NAMALWA (cell line): ENCODE results near the gene THY1.
"Not testable (repeated sequence)": the region's sequence is repeated elsewhere in the genome, so short reads cannot be mapped to it uniquely, and the experiment has no call there.

Source experiments
- DNase-seq: peaks from one replicate; pipeline ENCODE4 v3.0.0-alpha.2; 2015; ENCODE audit warnings: low spot score

Gene THY1

DNA sequence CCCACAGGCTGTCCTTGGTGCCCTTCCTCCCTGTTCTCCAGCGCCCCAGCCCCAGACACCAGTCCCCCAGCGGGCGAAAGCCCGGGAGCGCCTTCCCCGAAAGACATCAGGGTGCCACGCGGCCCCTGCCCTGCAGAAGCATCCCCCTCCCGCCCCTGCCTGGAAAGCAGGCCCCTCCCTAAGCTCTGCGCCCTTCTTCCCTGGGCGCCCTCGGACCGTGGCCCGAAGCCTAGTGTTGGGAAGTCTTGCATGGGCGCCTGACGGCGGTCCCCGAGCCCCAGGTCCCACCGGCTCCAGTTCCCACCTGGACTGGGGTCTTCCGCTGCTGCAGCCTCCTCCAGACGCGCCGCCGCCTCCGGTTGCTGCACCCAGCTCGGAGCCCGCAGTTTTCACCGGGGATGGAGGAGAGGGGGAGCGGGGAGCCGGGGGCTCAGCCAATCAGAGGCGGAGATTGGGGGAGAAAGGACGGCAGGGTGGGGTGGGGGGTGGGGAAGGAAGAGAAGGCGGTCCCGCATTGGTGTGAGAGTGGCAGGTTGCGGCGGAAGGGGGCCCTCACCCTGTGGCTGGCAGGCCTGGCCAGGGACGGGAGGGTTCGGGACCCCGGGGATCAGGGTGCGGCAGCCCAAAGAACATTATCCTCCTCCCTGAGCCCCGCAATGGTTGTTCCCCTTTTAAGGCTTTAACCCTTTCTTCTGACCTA lies at the start of gene THY1:
Gene THY1 (minus strand): TSS at position 364 of the 700 bp plus-strand sequence. CDS start 2,267 bp downstream, outside the sequence.
- no peak for DNase-seq

DNA sequence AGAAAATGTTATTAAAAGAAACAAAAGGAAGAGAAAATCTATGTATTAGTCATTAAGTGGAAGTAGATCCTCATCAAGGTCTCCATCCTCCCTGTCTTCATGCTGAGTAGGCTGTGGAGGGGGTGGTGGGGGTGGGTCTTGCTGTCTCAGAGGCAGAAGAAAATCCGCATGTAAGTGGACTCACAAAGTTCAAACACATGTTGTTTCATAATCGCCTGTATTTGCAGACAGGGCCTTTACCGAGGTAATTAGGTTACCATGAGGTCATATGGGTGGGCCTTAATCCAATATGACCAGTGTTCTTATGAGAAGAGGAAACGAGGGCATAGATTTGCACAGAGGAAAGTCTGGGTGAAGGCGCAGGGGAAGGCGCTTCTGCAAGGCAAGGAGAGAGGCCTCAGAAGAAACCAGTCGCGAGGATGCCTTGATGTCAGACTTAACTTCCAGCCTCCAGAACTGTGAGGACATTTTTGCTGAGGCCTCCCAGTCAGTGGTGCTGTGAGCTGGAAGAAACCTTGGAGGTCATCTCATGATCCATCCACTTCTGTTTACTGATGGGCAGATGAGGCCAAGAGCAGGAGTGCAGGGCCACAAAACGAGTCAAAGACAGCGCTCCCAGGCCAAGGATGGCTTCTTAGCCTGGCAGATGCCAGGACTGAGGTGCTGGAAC lies 49.3 kb upstream of the THY1 start:
- DNase-seq = no peak

DNA sequence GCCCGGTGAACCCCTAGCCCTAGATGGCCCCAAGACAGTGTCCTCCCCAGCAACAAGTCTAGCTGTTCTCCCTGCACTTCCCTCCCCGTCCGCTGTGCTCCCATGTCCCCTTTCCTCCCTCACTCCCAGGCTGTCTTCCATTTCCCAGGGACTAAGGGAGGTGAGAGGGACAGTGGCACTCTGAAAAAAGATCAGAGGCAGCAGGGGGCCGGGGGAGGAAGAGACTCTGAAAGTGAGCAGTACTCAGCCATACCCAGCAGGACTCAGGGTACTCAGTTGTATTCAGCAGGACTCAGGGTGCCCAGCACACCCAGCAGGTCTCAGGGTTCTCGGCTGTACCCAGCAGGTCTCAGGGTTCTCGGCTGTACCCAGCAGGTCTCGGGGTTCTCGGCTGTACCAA lies 48.4 kb upstream of the THY1 start:
- DNase-seq = no peak

DNA sequence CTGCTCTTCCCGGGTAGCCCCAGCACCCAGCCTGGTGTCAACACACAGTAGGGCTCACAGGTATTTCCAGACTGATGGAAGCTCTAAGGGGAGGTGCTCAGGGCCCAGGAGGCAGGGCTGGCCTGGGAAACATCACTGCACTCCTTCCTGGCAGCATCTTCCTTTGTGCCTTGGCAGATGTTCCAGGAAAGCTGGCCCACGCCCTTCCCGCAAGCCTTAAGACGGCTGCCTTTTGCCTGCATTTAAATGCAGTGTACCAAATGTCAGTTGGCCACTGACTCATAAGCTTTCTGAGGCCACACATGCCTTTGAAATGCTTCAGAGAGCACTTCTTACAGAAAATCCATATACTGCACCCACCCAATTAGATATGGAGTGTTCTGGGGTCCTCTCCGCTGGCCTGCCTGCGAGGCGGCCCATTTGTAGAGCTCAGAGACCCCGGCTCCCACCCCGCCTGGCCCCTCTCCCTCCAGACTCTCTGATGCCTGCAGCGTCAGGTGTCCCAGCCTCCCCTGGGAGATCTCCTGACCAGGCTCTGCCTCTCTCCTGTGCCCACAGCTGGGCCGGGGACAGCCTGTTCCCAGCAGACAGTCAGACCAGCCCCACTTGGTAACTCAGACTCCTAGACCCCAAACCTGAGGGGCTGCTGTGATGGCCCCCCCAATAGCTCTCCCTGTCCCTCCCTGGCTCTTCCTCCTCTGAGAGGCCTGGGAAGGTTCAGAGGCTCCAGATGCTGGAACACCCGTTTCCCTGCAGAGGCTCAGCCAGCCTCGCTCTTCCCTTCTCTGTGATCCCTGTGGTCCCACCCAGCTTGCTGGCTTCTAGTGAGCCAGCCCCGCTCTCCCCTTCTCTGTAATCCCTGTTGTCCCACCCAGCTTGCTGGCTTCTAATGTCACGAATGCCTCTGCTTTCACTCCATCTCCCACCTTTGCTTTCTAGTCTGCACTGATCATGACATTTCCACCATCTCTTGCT lies 47.6 kb upstream of the THY1 start:
- DNase-seq = no peak

DNA sequence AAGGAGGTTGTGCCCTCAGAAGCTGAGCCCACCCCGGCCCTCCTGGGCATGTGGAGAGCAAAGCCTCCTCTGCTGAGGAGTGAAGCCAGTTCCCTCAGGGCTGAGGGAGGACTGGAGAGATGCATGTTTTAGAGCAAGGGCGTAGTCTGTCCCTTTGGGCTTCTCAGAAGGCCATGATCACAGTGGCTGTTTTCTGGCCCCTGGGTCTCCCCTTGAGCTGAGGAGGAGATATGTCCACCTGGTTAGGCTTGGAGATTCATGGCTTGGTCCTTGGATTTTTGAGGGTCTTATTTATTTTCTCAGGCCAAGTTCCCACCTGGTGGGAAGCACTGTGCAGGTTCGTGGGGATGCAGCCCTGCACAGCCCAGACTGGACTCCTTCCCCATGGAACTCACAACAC lies 46.5 kb upstream of the THY1 start:
- no peak for DNase-seq

DNA sequence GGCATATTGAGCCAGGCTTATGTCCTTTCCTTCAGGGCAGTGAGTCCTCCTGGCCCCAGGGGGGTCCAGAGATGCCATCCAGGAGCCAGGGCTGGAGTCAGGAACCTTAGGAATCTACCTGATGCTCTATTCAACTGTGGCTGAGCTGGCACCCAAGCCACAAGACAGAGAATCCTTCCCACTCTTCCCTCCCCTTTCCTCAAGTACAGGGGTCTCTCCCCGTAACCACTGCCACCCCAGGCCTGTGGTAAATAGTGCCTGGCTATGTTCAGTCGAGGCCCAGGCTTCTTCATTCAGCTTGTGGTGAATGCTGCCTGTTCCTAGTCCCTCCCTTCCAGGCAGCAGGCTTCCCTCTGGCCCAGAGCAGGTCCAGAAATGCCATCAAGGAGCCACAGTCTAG lies 45.5 kb upstream of the THY1 start:
- DNase-seq = no peak

DNA sequence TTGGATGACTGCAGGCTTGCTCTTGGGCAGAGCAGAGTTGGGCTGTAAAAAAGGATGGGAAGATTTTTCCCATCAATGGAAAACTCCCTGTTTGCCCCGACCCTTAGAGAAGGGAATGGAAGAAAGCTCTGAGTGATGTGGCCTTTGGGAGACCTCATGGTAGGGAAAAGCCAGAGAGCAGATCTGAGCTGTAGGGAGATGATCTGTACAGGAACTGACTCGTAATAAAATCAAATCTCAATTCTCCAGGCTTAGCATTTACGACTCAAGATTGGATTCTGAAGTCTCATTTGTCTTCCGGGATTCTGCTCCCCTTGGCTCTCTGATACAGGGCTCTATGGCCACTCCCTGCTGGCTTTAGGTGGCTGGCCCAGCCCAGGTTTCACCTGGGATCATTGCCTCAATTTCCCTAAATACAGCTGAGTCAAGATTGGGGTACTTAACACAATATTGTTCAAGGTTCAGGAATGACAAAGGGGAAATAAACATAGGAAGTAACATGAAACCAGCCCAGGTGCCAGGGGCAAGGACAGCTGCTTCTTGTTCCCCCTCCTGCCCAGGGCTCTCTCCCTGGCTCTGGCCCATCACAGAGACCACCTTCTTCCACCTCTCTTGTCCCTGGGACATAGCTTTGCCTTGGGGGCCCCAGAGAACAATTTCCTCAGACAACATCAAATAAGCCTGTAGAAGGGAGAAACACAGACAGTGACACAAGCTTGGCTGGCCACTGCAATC lies 38.4 kb upstream of the THY1 start:
- DNase-seq = no peak

DNA sequence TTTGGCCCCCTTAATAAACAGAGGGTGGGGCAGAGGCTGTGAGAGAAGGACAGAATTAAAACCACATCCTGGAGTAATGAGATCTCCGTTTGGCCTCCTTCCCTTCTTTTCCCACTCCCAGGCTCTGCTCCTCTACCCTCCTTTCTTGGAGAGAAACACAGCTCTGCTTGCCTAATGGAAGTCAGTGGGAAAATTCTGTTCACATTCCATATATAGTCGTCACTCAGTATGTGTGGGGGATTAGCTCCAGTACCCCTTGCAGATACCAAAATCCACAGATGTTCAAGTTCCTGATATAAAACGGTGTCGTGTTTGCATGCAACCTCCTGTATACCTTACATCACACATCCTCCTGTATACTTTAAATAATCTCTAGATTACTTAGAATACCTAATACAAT lies 37.6 kb upstream of the THY1 start:
- peak; percentile 50 for DNase-seq

DNA sequence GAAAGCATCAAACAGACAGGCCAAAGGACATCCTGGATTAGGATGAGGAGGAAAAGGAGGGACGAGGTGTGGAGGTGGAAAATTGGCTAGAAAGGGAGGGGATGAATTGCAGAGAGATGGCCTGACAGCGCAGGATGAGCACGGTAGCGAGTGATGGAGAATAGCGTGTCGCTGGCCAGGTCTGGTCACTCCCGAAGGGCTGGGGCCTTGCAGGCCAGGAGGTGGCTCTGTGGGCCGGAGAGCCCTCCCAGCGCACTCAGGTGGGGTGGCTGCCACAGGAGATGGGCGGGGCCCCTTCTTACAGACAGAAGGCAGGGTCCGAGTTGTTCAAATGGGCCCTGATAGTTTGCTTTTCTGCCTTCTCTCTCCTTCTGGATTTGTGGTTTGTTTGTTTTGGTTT lies 37.1 kb upstream of the THY1 start:
- no peak for DNase-seq

DNA sequence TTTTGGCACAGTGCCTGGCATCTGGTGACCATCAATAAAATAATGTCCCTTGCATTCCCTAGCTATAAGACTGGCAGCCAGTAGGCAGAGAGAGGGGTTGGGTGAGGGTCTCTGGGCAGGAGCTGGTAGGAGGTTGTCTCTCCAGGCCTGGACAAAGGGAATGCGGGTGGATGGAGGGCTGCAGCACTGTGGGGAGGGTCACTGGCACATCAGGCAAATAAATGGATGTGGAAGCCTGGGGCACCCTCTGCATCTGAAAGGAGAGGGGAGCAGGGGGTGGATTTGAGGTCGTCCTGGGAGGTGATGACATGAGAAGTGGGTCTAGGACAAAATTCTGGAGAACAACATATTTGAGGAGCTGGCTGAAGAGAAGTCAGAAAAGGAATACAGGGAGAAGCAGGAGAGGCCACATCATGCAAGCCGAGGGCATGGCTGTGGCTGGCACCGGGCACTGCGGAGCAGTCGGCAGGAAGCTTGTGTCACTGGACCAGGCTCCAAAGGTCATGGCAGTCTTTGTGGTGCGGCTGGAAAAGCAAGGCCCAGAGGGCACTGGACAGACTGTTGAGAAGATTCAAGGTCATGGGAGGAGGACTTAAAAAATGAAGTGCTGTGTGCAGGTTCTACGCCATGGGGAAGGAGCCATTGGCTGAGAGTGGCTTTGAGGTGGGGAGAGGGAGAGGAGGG lies 36.5 kb upstream of the THY1 start:
- no peak for DNase-seq

DNA sequence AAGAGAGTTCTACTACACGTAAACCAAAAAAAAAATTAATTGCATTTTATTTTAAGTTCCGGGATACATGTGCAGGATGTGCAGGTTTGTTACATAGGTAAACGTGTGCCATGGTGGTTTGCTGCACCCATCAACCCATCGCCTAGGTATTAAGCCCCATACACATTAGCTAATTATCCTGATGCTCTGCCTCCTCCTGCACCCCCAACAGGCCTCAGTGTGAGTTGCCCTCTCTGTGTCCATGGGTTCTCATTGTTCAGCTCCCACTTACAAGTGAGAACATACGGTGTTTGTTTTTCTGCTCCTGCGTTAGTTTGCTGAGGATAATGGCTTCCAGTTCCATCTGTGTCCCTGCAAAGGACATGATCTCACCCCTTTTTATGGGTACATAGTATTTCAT lies 32.7 kb upstream of the THY1 start:
- DNase-seq = not testable (repeated sequence)

DNA sequence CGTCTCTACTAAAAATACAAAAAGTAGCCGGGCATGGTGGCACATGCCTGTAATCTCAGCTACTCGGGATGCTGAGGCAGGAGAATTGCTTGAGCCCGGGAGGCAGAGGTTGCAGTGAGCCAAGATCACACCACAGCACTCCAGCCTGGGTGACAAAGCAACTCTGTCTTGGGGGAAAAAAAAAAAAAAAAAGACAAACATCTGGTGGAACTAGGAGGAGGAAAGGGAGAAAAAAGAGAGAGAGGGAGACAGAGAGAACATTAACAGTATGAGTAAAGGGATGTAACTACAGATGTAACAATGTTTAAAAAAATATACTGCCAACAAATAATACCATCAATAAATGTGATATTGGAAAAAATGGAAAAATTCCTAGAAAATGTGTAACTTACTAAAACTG lies 32.3 kb upstream of the THY1 start:
- not testable (repeated sequence) for DNase-seq

DNA sequence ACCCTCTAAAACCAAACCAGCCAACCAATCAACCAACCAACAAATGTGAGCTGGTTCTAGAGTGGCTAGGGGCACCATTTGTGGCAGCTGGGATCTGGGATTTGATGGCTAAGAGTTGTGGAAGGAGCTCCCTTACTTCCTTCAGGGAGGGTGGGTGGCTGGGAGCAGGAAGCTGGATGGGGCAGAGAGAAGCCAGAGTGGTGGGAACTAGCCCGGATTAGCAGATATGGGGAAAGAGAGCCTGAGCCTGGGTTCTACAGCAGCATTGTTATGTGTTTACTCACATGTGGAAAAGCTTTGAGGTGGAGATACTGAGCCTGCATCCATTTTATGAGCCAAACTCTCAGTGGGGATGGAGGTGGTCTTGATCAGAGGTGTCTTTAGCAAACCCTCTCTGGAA lies 30.9 kb upstream of the THY1 start:
- DNase-seq = no peak

DNA sequence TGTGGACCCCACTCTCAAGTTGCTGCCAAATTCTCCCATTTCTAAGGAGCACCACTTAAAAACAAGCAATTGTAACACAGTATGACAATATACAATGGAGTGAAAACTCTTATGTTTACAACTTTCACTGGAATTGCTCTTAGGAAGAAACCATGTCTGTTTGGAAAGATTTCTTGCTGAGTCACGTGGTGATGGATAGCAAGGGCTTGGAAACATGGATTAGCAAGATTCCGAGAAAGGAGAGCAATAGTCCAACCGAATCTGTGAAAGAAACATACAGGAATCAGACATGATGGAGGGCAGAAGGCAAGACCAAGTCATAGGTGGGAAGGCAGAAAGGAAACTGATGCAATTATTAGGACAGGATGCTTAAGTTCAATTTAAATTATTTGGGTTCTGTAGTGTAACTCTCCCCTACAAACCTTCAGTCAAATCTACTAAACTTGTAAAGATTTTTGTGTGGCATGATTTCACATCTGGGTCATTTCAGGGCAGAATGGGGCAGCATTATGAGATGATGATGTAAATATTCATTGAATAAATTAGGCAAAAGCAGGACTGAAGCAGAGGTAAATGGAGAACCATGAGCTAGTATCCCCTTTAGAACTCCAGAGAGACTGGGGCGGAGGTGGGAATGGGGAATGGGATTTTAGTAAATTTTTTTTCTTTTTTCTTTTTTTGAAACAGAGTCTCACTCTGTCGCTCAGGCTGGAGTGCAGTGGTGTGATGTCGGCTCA lies 27.8 kb upstream of the THY1 start:
- no peak for DNase-seq

DNA sequence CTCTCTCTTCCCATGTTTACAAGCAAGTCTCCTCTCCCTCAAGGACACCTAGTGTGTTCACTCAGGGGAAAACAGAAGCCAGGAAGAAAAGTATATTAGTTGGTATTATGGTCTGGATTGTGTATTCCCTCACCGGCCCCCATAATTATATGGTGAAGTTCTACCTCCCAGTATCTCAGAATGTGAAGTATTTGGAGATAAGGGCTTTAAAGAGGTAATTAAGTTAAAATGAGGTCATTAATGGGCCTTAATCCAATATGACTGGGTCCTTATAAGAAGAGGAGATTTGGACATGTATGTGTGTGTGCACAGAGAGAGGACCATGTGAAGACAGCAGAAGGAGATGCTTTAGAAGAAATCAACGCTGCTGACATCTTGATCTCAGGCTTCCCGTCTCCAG lies 26.5 kb upstream of the THY1 start:
- DNase-seq = no peak

DNA sequence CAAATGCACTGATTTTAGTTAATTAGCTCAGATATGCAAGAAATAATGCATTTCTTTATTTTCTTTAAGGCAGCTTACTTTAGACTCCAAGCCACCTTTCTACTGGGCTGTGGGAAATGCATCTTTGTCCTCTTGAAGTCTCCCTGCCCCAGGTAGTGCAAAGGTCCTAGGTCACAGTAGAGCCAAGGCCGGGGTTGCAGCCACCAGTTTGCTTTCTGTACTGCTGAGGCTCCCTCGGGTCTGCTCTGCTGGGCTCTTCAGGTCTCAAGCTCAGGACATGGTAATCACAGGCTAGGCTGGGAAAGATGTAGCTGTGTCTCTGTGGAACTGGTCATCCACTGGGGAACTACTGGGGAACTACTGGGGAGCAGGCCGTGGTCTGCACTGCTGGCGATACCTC lies 25.4 kb upstream of the THY1 start:
- DNase-seq = no peak

DNA sequence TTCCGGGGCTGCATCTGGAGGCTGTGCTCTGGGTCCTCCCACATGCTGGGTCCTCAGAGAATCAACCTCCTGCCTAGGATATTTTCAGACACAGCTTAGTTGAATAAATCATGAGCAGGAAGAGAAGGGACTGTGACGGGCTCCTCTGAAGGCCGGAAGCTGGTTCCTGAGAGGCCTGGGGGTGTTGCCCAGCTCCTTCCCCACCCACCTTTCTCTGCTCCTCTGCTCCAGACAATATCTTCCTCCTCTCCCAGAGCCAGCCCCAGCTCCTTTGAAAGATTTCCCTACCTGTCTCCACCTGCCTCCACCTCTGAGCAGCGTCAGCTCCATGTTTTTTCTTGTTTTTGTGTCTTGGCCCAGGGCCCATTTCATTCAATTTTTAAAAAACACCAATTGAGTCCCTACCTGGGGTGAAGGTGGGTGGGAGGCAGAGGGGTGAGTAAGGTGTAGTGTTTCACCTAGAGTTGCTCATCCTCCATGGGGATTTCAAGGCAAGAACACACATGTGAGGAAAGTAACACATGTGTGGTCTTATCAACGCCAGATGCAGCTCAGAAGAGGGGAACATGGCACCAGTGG lies 24.8 kb upstream of the THY1 start:
- no peak for DNase-seq

DNA sequence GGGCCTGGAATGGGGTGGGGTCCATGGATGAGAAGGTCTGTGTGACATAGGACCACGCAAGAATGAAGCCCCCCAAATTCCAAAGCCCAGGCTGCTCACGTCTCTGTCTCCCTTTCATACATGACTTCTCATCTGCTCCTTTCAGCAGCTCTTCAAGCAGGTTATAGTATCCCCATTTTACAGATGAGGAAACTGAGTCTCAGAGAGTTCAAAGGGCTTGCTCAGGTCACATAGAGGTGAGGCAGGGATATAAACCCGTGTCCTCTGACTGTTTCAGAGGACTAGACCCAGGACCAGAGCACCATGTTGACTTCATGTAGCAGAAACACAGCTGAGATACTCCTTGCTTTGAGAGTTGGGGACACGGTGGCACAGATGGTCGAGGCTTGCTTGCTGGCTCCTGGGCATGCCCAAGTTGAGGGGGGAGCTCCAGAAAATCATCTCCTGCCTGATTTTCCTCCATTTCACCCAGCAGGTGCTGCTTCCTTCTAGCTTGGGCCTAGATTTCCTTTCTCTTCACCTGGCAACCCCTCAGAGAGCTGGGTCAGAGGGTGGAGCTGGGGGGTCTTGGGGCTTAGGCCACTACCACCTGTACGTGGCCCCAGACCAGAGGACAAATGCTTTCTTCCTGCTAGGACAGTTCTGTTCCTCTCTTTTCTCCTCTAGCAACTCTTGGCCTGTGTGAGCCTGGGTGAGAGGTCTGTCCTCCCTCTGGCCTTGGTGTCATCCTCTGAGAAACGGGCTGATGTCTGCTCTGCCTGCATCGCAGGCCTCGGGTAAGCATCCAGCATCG lies 24.1 kb upstream of the THY1 start:
- no peak for DNase-seq

DNA sequence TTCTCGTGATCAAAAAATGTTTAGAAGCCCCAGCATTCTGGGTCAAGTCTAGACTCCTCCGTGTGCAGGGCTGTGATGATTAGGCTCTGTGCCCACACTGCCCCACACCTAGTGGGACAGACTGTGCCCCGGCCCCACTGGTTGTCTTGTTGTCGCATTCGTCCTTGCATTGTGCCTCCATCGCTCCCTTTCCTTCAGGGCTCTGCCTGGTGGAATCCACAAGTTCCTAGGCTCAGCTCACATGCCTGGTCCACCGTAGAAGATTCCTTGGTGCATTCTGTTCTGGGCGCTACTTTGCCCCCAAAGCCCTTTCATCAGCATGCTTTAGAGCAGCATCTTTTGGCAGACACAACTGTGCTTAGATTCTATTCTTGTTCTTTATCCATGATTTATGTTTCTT lies 23.5 kb upstream of the THY1 start:
- no peak for DNase-seq

DNA sequence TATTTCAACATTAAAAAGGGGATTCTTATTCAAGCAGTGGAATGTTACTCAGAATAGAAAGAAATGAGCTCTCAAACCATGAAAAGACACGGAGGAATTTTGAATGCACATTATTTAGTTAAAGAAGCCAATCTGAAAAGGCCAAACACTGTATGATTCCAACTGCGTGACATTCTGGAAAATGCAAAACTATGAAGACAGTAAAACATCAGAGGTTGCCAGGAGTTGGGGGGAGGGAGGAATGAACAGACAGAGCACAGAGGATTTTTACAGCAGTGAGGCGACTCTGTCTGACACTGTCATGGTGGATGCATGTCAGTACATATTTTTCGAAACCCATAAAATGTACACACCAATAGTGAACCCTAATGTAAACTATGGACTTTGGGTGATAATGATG lies 22.9 kb upstream of the THY1 start:
- no peak for DNase-seq
